Measurements from ENCODE around the gene CCDC141.
A peak's percentile ranks its signal among the peaks of the same experiment; 100 is the strongest.
"Not testable (repeated sequence)": the region's sequence is repeated elsewhere in the genome, so short reads cannot be mapped to it uniquely, and the experiment has no call there.

Gene CCDC141

DNA sequence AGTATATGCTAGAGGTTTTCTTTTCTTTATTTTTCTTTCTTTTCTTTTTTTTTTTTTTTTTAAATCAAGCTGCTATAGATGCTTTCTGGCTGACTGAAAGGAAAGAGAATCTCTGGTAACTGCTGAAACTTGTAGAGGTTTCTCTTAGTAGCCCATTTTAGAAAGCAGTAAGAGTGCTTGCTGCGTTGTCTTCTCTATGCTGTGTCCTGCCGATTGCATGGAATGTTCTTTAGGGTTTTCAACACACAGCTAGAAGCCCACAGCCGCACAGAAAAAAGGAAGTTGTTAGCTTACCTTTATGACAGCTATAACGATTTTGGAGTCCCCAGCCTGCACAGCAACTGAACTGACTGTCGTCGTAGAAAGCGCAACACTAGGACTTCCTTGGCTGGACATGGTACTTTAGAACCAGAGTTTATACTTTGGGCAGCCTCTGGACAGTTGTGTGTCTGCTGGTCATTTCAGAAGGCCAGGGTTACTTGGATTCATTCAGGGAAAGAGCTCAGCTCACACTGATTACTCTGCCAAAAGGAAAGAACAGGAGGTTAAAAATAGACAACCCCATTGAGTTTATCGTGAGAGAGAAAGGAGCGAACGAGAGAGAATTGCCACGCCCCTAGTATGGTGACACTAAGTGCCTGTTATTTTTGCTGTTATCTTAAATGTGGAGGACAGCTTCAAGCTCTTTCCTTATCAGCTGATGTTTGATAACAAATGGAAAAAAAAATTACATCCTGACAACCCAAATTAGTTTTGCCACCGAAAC lies at the start of gene CCDC141:
TSS of gene CCDC141 (minus strand) at position 592 of the 766 bp plus-strand sequence. CDS start at position 396, 196 bp downstream.
- no peak for DNase-seq

GRCh38 chr2:179098080-179098689 lies 48.2 kb upstream of the CCDC141 start:
- no peak for DNase-seq

GRCh38 chr2:179097131-179097530 lies 47.2 kb upstream of the CCDC141 start:
- DNase-seq, result no peak

- DNase-seq, result peak; percentile 21
These were observed 46.2 kb upstream of the CCDC141 start for GRCh38 chr2:179096090-179096489.

DNA sequence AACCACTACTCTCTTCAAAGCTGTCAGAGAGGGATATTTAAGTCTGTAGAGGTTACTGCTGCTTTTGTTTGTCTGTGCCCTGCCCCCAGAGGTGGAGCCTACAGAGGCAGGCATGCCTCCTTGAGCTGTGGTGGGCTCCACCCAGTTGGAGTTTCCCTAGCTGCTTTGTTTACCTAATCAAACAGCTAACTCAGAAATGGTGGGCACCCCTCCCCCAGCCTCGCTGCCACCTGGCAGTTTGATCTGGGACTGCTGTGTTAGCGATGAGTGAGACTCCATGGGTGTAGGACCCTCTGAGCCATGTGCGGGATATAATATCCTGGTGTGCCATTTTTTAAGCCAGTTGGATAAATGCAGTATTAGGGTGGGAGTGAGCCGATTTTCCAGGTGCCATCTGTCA lies 43.0 kb upstream of the CCDC141 start:
- DNase-seq, result not testable (repeated sequence)

GRCh38 chr2:179082697-179083096 lies 32.8 kb upstream of the CCDC141 start:
- no peak for DNase-seq

DNA sequence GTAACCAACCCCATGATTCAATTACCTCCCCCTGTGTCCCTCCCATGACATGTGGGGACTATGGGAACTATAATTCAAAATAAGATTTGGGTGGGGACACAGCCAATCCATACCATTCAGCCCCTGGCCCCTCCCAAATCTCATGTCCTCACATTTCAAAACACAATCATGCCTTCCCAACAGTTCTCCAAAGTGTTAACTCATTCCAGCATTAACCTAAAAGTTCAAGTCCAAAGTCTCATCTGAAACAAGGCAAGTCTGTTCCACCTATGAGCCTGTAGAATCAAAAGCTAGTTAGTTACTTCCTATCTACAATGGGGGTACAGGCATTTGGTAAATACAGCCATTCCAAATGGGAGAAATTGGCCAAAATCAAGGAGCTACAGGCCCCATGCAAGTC lies 32.0 kb upstream of the CCDC141 start:
- DNase-seq, result no peak

DNA sequence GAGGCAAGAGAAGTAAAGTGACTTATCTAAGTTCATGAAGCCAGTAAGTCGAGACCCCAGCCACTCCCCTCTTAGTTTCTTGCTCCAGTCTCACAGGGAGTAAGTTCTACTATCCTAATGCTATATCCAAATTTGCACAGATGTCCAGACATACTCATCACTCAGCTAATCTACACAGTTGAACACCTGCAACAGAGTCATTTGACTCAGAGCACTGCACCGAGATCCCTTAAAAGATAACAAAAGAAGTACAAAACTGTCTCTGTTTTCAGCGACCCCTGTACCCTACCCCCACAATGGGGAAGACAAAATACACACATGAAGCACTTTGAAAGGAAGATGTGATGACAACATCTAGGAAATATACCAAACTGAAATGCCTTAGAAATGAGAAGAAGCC lies 22.6 kb upstream of the CCDC141 start:
- DNase-seq, result no peak

GRCh38 chr2:179071810-179072355 lies 21.9 kb upstream of the CCDC141 start:
- DNase-seq, result no peak

- DNase-seq, result no peak
These were observed 21.0 kb upstream of the CCDC141 start for GRCh38 chr2:179070895-179071294.

DNA sequence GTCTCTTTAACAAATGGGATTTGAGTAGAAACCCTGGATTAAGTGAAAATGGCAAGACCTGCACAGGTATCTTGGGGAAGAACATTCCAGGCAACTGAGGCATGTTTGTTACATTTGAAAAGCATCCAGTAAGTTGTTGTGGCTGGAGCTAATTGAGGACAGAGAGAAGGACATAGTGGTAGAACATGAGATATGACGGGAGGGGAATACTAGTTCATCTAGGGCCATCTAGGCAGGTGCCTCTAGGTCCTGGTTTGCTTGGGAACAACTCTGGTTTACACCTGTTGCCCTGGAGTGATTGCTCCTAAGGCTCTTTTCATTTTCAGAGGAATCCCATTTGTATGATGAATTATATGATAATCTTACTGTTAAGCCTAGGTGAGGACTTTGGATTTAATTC lies 19.7 kb upstream of the CCDC141 start:
- no peak for DNase-seq

DNA sequence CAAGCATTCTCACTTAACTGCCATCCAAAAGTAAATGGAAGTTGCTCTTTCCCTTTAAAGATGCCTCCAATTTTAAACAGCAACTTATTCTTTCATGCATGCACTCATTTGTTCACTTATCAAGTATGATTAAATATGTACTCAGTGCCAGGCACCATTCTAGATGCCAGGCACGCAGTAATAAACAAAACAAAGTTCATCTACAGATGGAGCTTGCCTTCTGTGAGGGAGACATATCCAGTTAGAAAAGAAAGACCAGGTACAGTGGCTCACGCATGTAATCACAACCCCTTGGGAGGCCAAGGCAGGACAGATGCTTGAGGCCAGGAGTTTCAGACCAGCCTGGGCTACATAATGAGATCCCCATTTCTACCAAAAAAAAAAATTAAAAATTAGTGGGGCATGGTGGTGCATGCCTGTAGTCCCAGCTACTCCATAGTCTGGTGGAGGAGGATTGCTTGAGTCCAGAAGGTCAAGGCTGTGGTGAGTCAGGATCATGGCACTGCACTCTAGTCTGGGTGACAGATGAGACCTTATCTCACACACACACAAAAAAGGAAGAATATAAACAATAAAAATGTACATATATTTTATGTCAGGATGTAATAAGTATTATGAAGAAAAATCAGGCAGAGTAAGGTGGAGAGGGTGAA lies 19.2 kb upstream of the CCDC141 start:
- DNase-seq, result no peak

- DNase-seq, result no peak
These were observed 9.2 kb upstream of the CCDC141 start for GRCh38 chr2:179059026-179059700.

- no peak for DNase-seq
These were observed 7.8 kb upstream of the CCDC141 start for GRCh38 chr2:179057737-179058136.

DNA sequence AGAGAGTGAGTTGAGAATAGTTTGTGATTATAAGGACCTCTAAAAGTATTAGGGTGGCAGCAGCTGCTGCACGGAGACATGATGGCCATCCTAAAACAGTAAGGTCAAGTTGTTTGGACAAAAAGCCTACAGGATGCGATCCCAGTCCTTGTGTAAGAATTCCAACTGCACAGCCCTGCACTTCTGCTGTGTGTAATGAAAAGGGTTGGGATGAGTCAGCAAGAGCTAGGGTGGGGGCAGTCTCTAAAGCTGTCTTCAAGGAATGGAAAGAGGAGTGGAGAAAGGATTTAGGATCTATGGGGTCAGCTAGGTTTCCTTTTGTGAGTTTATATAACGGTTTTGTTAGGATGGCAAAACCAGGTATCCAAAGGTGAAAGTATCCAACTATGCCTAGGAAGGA lies 3.6 kb upstream of the CCDC141 start:
- not testable (repeated sequence) for DNase-seq

- no peak for DNase-seq
These were observed 1.3 kb upstream of the CCDC141 start for GRCh38 chr2:179051250-179051649.

DNA sequence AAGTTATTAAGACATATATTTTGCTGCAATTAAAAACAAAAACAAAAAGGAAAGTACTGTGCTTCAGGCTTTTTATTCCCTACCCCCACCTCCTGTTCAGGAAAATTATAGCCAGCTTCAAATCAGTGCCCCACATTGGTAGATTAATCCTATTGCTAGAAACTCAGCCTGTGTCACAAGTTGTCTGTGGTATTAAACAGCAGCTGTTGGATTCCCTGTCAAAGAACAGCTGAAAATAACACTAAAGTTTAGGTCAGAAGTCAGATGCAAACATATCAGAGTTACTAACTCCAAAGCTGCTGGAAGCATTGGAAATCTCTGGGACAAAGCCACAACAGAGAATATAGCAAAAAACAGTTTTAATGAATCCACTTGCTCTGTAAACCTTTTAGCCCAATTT lies 818 bp upstream of the CCDC141 start:
- no peak for DNase-seq

- DNase-seq, result no peak
These were observed 763 bp downstream of the CCDC141 start for GRCh38 chr2:179049203-179049545.

DNA sequence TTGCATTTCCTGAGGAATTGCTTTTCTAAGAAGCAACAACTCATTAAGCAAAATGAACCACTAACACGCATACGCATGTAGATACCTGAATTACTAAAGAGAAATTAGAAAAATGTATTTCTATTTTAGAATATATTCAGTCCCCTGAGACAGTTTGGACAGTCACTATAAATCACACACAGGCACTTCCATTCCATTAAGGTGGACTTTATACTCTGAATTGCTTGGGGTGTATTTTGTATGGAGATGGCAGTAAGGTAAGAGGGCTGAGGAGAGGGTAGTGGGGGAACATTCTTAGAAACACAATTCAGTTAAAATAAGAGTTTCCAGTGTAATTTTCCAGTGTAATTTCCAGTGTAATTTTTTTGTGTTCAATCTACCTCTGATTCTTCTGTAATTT lies 1.8 kb downstream of the CCDC141 start:
- no peak for DNase-seq

DNA sequence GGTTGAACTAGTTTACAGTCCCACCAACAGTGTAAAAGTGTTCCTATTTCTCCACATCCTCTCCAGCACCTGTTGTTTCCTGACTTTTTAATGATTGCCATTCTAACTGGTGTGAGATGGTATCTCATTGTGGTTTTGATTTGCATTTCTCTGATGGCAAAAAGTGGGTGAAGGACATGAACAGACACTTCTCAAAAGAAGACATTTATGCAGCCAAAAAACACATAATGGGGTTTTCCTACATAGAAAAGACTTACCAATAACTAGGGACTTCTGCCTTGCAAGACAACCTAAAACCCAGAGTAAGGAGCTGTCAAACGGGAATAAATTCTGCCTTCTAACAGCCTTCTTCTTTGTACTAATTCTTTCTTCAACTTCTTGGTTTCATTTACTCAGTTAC lies 4.3 kb downstream of the CCDC141 start:
- DNase-seq, result not testable (repeated sequence)

GRCh38 chr2:179044500-179044899 lies 5.4 kb downstream of the CCDC141 start:
- DNase-seq, result no peak

DNA sequence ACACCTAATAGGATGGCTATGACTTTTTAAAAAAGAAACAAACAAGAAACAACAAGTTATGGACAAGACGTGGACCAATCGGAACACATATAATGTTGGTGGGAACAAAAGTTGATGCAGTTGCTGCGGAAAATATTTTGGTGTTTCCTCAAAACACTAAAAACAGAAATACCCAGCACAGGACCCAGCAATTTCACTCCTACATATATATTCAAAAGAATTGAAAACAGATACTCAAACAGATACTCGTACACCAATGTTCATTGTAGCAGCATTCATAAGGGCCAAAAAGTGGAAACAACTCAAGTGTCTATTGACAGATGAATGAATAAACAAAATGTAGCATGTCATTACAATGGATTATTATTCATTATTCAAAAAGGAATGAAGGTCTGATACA lies 12.1 kb downstream of the CCDC141 start:
- no peak for DNase-seq

DNA sequence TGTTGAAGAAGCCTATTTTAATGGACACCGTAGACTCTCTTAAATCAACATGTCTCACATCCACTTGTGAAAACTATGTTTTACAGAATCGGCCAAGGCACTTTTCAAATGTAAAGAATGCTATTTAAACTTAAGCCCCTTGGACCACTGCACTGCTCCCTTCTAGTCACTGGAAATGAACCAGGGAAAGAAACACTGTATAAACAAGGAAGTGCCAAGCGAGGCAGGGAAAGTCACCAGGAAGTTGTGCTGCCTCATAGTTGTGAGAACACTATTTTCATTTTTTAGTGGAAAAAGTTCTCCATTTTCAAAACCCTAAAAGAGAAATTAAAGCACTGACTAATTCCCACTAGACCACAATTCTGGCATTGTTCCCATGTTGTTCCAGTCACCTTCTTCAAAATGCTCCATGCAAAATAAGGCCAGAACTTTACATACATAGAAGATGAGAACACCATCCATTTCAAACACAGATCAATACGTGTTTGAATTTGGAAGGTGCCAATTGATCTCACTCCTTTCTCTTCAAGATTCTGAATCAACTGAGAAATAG lies 13.5 kb downstream of the CCDC141 start:
- no peak for DNase-seq
